ENCODE results near the gene AZU1. TPM values are rescaled to one million over a fixed set of nuclear protein-coding genes. Genes with fewer than 3 reads are reported as not detected.

Gene AZU1
- total and polyA plus RNA-seq, 8 donors, result 1.3 to 4.7 (median 2.3) TPM

- no peaks in the 10 kb centered on the region for H3K27me3 ChIP-seq
- peaks cover 13 to 100% of the 10 kb centered on the region in 2 donors for H3K36me3 ChIP-seq
- H3K27ac ChIP-seq, result no peak overlapping the region
- ATAC-seq, result no peak
- no peak for DNase-seq
- no peak for TF ChIP-seq CTCF (IDR thresholded peaks at IDR 0.05)
- no peaks in the 10 kb centered on the region for H3K9me3 ChIP-seq
- intact Hi-C loops (cut with DNase I), result no loop called here
- peaks cover 15 to 29% of the 10 kb centered on the region in 2 donors for H3K4me1 ChIP-seq
- no peak overlapping the region for H3K4me3 ChIP-seq
Measured at GRCh38 chr19:806815-807421, 20.7 kb upstream of the AZU1 start.

- H3K4me1 ChIP-seq, result peaks cover 6 to 20% of the 10 kb centered on the region in 2 donors
- H3K27ac ChIP-seq, result no peak overlapping the region
- peaks cover 13 to 97% of the 10 kb centered on the region in 2 donors for H3K36me3 ChIP-seq
- H3K4me3 ChIP-seq, result no peak overlapping the region
- no peaks in the 10 kb centered on the region for H3K27me3 ChIP-seq
- intact Hi-C loops (cut with DNase I), result no loop called here
- ATAC-seq (no peak), DNase-seq (no peak)
- TF ChIP-seq CTCF (IDR thresholded peaks at IDR 0.05), result no peak
- no peaks in the 10 kb centered on the region for H3K9me3 ChIP-seq
Measured at GRCh38 chr19:807627-808422, 19.8 kb upstream of the AZU1 start.

- no peaks in the 10 kb centered on the region for H3K9me3 ChIP-seq
- no peak for ATAC-seq
- peaks cover 13 to 97% of the 10 kb centered on the region in 2 donors for H3K36me3 ChIP-seq
- DNase-seq, result no peak
- intact Hi-C loops (cut with DNase I), result no loop called here
- H3K4me3 ChIP-seq, result no peak overlapping the region
- H3K27ac ChIP-seq, result no peak overlapping the region
- no peak for TF ChIP-seq CTCF (IDR thresholded peaks at IDR 0.05)
- H3K4me1 ChIP-seq, result peaks cover under 1 to 14% of the 10 kb centered on the region in 2 donors
- no peaks in the 10 kb centered on the region for H3K27me3 ChIP-seq
Measured at GRCh38 chr19:808423-808775, 19.2 kb upstream of the AZU1 start.

GRCh38 chr19:810077-810855 is 17.4 kb upstream of the AZU1 start:
- Histone ChIP-seq H3K27me3 (no peaks in the 10 kb centered on the region), H3K9me3 (no peaks in the 10 kb centered on the region), H3K27ac (no peak overlapping the region), H3K4me1 (peaks cover 0 to 4% of the 10 kb centered on the region in 2 donors), H3K4me3 (no peak overlapping the region), H3K36me3 (peaks cover 7 to 90% of the 10 kb centered on the region in 2 donors)
- TF ChIP-seq CTCF (IDR thresholded peaks at IDR 0.05), result no peak
- intact Hi-C loops (cut with DNase I), result no loop called here
- DNase-seq (no peak), ATAC-seq (no peak)
